GM12878 (cell line): ENCODE results near the gene PTCH2. TPM values are rescaled to one million over a fixed set of nuclear protein-coding genes. Genes with fewer than 3 reads are reported as not detected.

ENCODE experiments used
- BACH1 ChIP-seq: fragments of 450-650 bp; IDR thresholded peaks from 2 replicates; pipeline ENCODE4 v1.6.1; 2017; ENCODE audit warnings: mild to moderate bottlenecking, borderline replicate concordance
- CBX3 ChIP-seq: fragments of 200-600 bp; sonication (generic); IDR thresholded peaks from 2 replicates; pipeline ENCODE4 v1.6.1; 2016; ENCODE audit warnings: low read depth, borderline replicate concordance
- CHD2 ChIP-seq: IDR thresholded peaks from 2 replicates; pipeline ENCODE4 v1.6.1; 2011; ENCODE audit warnings: low read depth, low read length, improper control_type of control experiment, borderline replicate concordance
- EGR1 ChIP-seq, 2 experiments: IDR thresholded peaks; 1 replicate in 1 of 2; 2 replicates in 1 of 2; pipeline ENCODE4 v1.6.1; 2011 to 2012; ENCODE audit warnings: low read depth in 2 of 2, low read length in 2 of 2, borderline replicate concordance in 1 of 2, mild to moderate bottlenecking in 1 of 2, moderate library complexity in 1 of 2
- EZH2 ChIP-seq: IDR thresholded peaks from 2 replicates; pipeline ENCODE4 v1.6.1; 2012; ENCODE audit warnings: low read depth, mild to moderate bottlenecking, control low read depth, inconsistent platforms, low read length, borderline replicate concordance; ENCODE audit not compliant: control insufficient read depth
- FOXM1 ChIP-seq: IDR thresholded peaks from 2 replicates; pipeline ENCODE4 v1.6.1; 2012; ENCODE audit warnings: low read depth, mild to moderate bottlenecking, inconsistent platforms, low read length, moderate library complexity
- GATAD2B ChIP-seq: fragments of 450-650 bp; conservative IDR thresholded peaks from 2 replicates; pipeline ENCODE4 v1.6.1; 2017; ENCODE audit warnings: low read depth, mild to moderate bottlenecking, moderate library complexity
- HDAC6 ChIP-seq: fragments of 200-600 bp; sonication (generic); IDR thresholded peaks from one replicate; pipeline ENCODE4 v1.8.0; 2017; ENCODE audit warnings: antibody characterized with exemption; ENCODE audit not compliant: unreplicated experiment
- NFYA ChIP-seq: IDR thresholded peaks from 2 replicates; pipeline ENCODE4 v1.6.1; 2011; ENCODE audit warnings: low read depth, mild to moderate bottlenecking, low read length, improper control_type of control experiment, borderline replicate concordance
- NR2F1 ChIP-seq: fragments of 450-650 bp; conservative IDR thresholded peaks from 2 replicates; pipeline ENCODE4 v1.6.1; 2017; ENCODE audit warnings: mild to moderate bottlenecking
- PAX5 ChIP-seq: IDR thresholded peaks from 2 replicates; pipeline ENCODE4 v1.6.1; 2011; ENCODE audit warnings: low read depth, low read length, borderline replicate concordance
- PBX3 ChIP-seq: IDR thresholded peaks from 2 replicates; pipeline ENCODE4 v1.6.1; 2011; ENCODE audit warnings: mild to moderate bottlenecking, low read depth, low read length, moderate library complexity; ENCODE audit not compliant: insufficient replicate concordance
- RAD51 ChIP-seq: fragments of 450-650 bp; IDR thresholded peaks from 2 replicates; pipeline ENCODE4 v1.6.1; 2016; ENCODE audit warnings: moderate library complexity, mild to moderate bottlenecking, inconsistent platforms
- RELA ChIP-seq: fragments of 450-650 bp; IDR thresholded peaks from 2 replicates; pipeline ENCODE4 v1.8.0; 2014; ENCODE audit warnings: borderline replicate concordance; ENCODE audit not compliant: partially characterized antibody
- SMAD5 ChIP-seq: IDR thresholded peaks from 2 replicates; pipeline ENCODE4 v1.6.1; 2016; ENCODE audit warnings: antibody characterized with exemption, low read depth
- SRF ChIP-seq, 2 experiments: IDR thresholded peaks; 2 replicates each; pipeline ENCODE4 v1.6.1; 2011; ENCODE audit warnings: low read depth in 2 of 2, low read length in 2 of 2, mild to moderate bottlenecking in 1 of 2, moderate library complexity in 1 of 2
- TBL1XR1 ChIP-seq: IDR thresholded peaks from 2 replicates; pipeline ENCODE4 v1.6.1; 2012; ENCODE audit warnings: low read depth, low read length, improper control_type of control experiment
- ZNF24 ChIP-seq: fragments of 450-650 bp; IDR thresholded peaks from 2 replicates; pipeline ENCODE4 v1.6.1; 2017; ENCODE audit warnings: antibody characterized with exemption, mild to moderate bottlenecking
- polyA plus RNA-seq, 11 experiments: library from polyadenylated mRNA; depleted of rRNA in 4 of 11; unstranded in 6 of 11; stranded (reverse) in 5 of 11; fragments of >200 nt; fragmentation: Nextera tagmentation in 4 of 11; fragmentation: Illumina TruSeq in 1 of 11; extraction: Ambion mirVana in 4 of 11; extraction: Trizol in 1 of 11; gene quantifications; 1 replicate in 1 of 11; 2 replicates in 10 of 11; pipeline versions ENCODE4 v1.2.1 to v1.2.3, GENCODE V29; 2011 to 2016; ENCODE audit warnings: inconsistent platforms in 2 of 11, missing spikeins in 2 of 11, low read depth in 1 of 11
- total RNA-seq, 4 experiments: library from RNA; depleted of rRNA in 3 of 4; stranded (reverse); fragments of >200 nt in 3 of 4; fragmentation: Illumina TruSeq in 1 of 4; extraction: Trizol in 1 of 4; gene quantifications; 2 replicates each; pipeline versions ENCODE4 v1.2.1 to v1.2.3, GENCODE V29; 2013 to 2021
- TF ChIP-seq, protein P1 (sequence below): fragments of 450-650 bp; IDR thresholded peaks from 2 replicates; pipeline ENCODE4 v1.6.1; 2016; ENCODE audit warnings: mild to moderate bottlenecking
- TF ChIP-seq, protein P2 (sequence below): fragments of 150-350 bp; IDR thresholded peaks from 2 replicates; pipeline ENCODE4 v1.6.1; 2016; ENCODE audit warnings: low read depth, low read length

The PTCH2 gene
- total and polyA plus RNA-seq, 10 of the 15 experiments (the other 5 are each of a cell fraction or from before 2014, with no cell fraction given): 0.03 to 8.4 (median 0.10) TPM

DNA sequence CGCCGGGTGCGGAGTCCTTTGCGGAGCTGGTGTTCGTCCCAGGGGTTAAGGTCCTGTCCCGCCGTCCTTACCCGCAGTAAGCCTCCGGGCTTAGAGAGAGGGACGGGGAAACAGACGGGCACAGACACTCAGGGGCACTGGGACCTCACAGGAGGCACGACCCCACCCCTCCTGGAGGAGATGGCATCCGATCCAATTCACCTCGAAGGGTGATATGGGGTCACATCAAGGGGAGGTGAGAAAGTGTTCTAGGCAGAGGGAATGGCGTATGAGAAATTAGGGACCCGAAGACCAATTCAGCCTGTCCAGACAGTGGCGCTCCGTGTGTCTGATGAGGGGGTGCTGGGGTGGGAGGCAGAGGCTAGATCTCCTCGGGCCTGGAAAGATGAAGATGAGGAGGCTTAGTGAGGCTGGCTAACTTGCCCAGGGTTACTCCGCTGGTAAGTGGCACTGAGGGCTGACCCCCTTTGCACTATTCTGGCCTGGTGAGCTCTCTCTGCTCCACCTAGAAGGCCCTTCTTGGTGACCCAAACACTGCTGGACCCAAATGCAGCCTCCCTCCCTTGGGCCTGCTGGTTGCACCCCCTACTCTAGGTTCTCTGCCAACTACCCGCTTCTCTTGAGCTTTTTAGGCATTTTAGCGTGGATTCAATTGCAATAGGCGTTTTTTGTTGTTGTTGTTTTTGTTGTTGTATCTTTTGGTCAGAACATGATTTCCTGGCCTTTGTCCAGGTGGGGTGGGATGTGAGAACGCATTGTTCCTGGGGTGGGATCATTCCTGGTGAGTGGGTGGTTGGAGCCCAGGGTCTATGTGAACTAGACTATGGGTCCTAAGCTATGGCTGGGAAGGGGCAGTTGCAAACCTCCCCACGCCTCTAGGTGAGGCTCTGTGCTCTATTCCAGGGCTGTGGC, 22.5 kb downstream of the PTCH2 start (continued):
- TF ChIP-seq FOXM1: no peak
- no peak for TF ChIP-seq RAD51
- no peak for TF ChIP-seq RELA
- TF ChIP-seq TBL1XR1: no peak
- TF ChIP-seq HDAC6: no peak
- TF ChIP-seq, protein P1, sequence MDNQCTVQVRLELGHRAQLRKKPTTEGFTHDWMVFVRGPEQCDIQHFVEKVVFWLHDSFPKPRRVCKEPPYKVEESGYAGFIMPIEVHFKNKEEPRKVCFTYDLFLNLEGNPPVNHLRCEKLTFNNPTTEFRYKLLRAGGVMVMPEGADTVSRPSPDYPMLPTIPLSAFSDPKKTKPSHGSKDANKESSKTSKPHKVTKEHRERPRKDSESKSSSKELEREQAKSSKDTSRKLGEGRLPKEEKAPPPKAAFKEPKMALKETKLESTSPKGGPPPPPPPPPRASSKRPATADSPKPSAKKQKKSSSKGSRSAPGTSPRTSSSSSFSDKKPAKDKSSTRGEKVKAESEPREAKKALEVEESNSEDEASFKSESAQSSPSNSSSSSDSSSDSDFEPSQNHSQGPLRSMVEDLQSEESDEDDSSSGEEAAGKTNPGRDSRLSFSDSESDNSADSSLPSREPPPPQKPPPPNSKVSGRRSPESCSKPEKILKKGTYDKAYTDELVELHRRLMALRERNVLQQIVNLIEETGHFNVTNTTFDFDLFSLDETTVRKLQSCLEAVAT: no peak
- TF ChIP-seq BACH1: no peak
- TF ChIP-seq EZH2: no peak
- TF ChIP-seq CHD2: no peak
- no peak for TF ChIP-seq PBX3
- TF ChIP-seq, protein P2, sequence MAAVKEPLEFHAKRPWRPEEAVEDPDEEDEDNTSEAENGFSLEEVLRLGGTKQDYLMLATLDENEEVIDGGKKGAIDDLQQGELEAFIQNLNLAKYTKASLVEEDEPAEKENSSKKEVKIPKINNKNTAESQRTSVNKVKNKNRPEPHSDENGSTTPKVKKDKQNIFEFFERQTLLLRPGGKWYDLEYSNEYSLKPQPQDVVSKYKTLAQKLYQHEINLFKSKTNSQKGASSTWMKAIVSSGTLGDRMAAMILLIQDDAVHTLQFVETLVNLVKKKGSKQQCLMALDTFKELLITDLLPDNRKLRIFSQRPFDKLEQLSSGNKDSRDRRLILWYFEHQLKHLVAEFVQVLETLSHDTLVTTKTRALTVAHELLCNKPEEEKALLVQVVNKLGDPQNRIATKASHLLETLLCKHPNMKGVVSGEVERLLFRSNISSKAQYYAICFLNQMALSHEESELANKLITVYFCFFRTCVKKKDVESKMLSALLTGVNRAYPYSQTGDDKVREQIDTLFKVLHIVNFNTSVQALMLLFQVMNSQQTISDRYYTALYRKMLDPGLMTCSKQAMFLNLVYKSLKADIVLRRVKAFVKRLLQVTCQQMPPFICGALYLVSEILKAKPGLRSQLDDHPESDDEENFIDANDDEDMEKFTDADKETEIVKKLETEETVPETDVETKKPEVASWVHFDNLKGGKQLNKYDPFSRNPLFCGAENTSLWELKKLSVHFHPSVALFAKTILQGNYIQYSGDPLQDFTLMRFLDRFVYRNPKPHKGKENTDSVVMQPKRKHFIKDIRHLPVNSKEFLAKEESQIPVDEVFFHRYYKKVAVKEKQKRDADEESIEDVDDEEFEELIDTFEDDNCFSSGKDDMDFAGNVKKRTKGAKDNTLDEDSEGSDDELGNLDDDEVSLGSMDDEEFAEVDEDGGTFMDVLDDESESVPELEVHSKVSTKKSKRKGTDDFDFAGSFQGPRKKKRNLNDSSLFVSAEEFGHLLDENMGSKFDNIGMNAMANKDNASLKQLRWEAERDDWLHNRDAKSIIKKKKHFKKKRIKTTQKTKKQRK: no peak
- no peak for TF ChIP-seq NFYA
- TF ChIP-seq SRF (IDR thresholded peaks at IDR 0.05; ENCODE audit: low read depth in 2 of 2, low read length in 2 of 2): no peak
- TF ChIP-seq GATAD2B: 0 out of 2 replicates have a peak, but pooled peaks have one; percentile 12
- peak; percentile 44 for TF ChIP-seq NR2F1
- TF ChIP-seq PAX5: no peak
- no peak for TF ChIP-seq EGR1 (IDR thresholded peaks at IDR 0.05; ENCODE audit: borderline replicate concordance in 1 of 2, low read depth in 2 of 2, low read length in 2 of 2)
- TF ChIP-seq SMAD5: no peak
- TF ChIP-seq CBX3: no peak
- TF ChIP-seq ZNF24: no peak
